ENCODE measurements around the gene C1QTNF12.
A peak's percentile ranks its signal among the peaks of the same experiment; 100 is the strongest.
"Not testable (repeated sequence)": the region's sequence is repeated elsewhere in the genome, so short reads cannot be mapped to it uniquely, and the experiment has no call there.

Gene C1QTNF12

GRCh38 chr1:1197188-1197500, 49.4 kb downstream of the C1QTNF12 start:
- no peak for DNase-seq

DNA sequence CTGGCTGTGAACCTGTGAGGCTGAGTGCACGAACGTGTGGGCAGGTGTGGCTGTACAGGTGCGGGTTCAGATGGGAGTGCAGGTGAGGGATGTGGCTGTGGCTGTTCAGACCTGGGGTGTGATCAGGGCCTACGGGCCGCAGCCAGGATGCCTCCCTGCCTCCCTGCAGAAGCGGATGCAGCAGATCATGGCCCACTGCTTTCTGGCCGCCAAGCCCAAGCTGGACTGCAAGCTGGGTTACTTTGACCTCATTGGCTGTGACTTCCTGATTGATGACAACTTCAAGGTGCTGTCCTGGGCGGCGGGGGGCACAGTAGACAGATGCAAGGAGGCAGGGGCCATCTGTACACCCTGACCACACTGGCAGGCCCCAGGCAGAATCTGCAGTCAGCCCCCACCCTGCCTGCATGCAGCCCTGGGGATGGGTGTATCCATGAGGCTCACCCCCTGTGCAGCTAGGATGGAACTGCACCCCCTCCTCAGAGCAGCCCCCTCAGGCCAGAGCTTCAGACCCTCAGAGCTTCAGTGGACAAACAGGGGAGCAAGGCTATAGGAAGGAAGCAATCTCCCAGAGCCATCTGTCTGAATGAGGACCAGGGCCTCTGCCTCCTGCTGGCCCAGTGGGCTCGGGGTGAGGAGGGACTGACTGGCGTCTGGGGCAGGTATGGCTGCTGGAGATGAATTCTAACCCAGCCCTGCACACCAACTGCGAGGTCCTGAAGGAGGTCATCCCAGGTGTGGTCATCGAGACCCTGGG, 49.9 kb downstream of the C1QTNF12 start:
- peak; percentile 14 for DNase-seq

GRCh38 chr1:1195726-1196125, 50.8 kb downstream of the C1QTNF12 start:
- not testable (repeated sequence) for DNase-seq

GRCh38 chr1:1194723-1195122, 51.8 kb downstream of the C1QTNF12 start:
- no peak for DNase-seq
